Ovary (tissue), 9 donors: Measurements from ENCODE around the gene PRTG. TPM values are rescaled to one million over a fixed set of nuclear protein-coding genes. Genes with fewer than 3 reads are reported as not detected.

Experiments used
- DNase-seq, 5 donors: peaks; one replicate each; pipeline ENCODE4 v3.0.0-alpha.2; 2019 to 2020
- H3K27ac ChIP-seq, 2 donors: fragments of 200-600 bp; one replicate each; pipeline versions ENCODE4 v1.5.1 to v1.8.0; 2019 to 2022
- H3K27me3 ChIP-seq: fragments of 200-600 bp; one replicate; pipeline ENCODE4 v1.8.0; 2022
- H3K36me3 ChIP-seq: fragments of 200-600 bp; sonication (generic); one replicate; pipeline ENCODE4 v1.5.1; 2019
- H3K4me1 ChIP-seq: one replicate; pipeline ENCODE4 v1.8.1; 2013; ENCODE audit warnings: mild to moderate bottlenecking, moderate library complexity; ENCODE audit not compliant: insufficient read depth
- H3K4me3 ChIP-seq: fragments of 200-600 bp; sonication (generic); one replicate; pipeline ENCODE4 v1.5.1; 2017
- H3K9me3 ChIP-seq, 2 donors: fragments of 200-600 bp in 1 of 2; sonication (generic) in 1 of 2; one replicate each; pipeline versions ENCODE4 v1.5.1 to v1.8.1; 2013 to 2019; ENCODE audit warnings: mild to moderate bottlenecking in 1 of 2, moderate library complexity in 1 of 2
- CTCF ChIP-seq, 3 donors: fragments of 450-650 bp in 2 of 3; fragments of 200-600 bp in 1 of 3; IDR thresholded peaks; one replicate each; pipeline versions ENCODE4 v1.5.1 to v1.8.0; 2016 to 2022; ENCODE audit warnings: antibody characterized with exemption in 3 of 3, mild to moderate bottlenecking in 1 of 3
- EP300 ChIP-seq: sonication (generic); formaldehyde crosslinking; IDR thresholded peaks from one replicate; pipeline ENCODE4 v1.6.1; 2017; ENCODE audit warnings: antibody characterized with exemption
- POLR2A ChIP-seq: fragments of 450-650 bp; IDR thresholded peaks from one replicate; pipeline ENCODE4 v1.6.1; 2017; ENCODE audit warnings: antibody characterized with exemption, mild to moderate bottlenecking, moderate library complexity
- WGBS, 3 donors: extraction: QIAGEN DNeasy Blood & Tissue Kit in 1 of 3; methylation state at CpG; one replicate each; pipeline versions ENCODE4 v1.1.5 to v1.1.7; 2013 to 2017; 5-methylcytosine and 5-hydroxymethylcytosine counted together
- intact Hi-C, 4 donors: fragments of 100-400 bp; cut with DNase I; formaldehyde crosslinking; loops; one replicate each; pipeline versions ENCODE4 v1.11.0 to v1.15.1; 2022 to 2023
- polyA plus RNA-seq, 2 donors: library from polyadenylated mRNA; stranded (reverse); fragments of 200-250 nt in 1 of 2; fragments of 350-450 nt in 1 of 2; fragmentation: Illumina TruSeq in 1 of 2; extraction: RNeasy Lipid Tissue Mini Kit (QIAGEN cat#74804) in 1 of 2; gene quantifications; one replicate each; pipeline ENCODE4 v1.2.3, GENCODE V29; 2013 to 2014
- total RNA-seq, 7 donors: library from RNA; depleted of rRNA in 2 of 7; stranded (reverse); fragments of >200 nt in 2 of 7; fragmentation: NEBNext Ultra II Directional in 3 of 7; extraction: Animal tissue kit (Norgen Biotek cat#: 25700) in 3 of 7; gene quantifications; one replicate each; pipeline versions ENCODE4 v1.1.0 to v1.2.4, GENCODE V29; 2016 to 2023
- donor health status: DM: no; HTN: no; CAD: no; lungs with moderate emphysema.
- donor health status: DM: no; HTN: no; CAD: no.
- donor health status: Bipolar disorder and iron deficiency.
- donor health status: DM: yes; HTN: yes; CAD: no.
- donor health status: DM: no; HTN: no; CAD: no.
- donor health status: DM: yes; HTN: yes; CAD: no.

Gene PRTG
- total and polyA plus RNA-seq, 9 donors = 1.2 to 9.4 (median 6.1) TPM

GRCh38 chr15:55687792-55688191 is 55.2 kb downstream of the PRTG start:
- 96 to 98% (median 97%) methylated on average over 6 of the region's 6 CpGs for WGBS, 3 donors
- intact Hi-C loops = no loop called here
- no peaks in the 10 kb centered on the region for H3K27me3 ChIP-seq
- DNase-seq = no peak
- H3K27ac ChIP-seq = no peak overlapping the region
- no peaks in the 10 kb centered on the region for H3K9me3 ChIP-seq
- no peak for TF ChIP-seq EP300
- no peak for TF ChIP-seq CTCF (IDR thresholded peaks at IDR 0.05)
- TF ChIP-seq POLR2A = no peak
- no peak overlapping the region for H3K4me3 ChIP-seq
- no peaks in the 10 kb centered on the region for H3K4me1 ChIP-seq
- no peaks in the 10 kb centered on the region for H3K36me3 ChIP-seq

GRCh38 chr15:55685286-55685685 is 57.7 kb downstream of the PRTG start:
- no peaks in the 10 kb centered on the region for H3K9me3 ChIP-seq
- TF ChIP-seq POLR2A (no peak), CTCF (IDR thresholded peaks at IDR 0.05) (no peak), EP300 (no peak)
- intact Hi-C loops = no loop called here
- no peak overlapping the region for H3K4me3 ChIP-seq
- no peaks in the 10 kb centered on the region for H3K4me1 ChIP-seq
- no peak overlapping the region for H3K27ac ChIP-seq
- WGBS, 3 donors = 47 to 56% (median 54%) methylated on average over 1 of the region's 1 CpG
- DNase-seq = no peak
- no peaks in the 10 kb centered on the region for H3K27me3 ChIP-seq
- H3K36me3 ChIP-seq = no peaks in the 10 kb centered on the region

DNA sequence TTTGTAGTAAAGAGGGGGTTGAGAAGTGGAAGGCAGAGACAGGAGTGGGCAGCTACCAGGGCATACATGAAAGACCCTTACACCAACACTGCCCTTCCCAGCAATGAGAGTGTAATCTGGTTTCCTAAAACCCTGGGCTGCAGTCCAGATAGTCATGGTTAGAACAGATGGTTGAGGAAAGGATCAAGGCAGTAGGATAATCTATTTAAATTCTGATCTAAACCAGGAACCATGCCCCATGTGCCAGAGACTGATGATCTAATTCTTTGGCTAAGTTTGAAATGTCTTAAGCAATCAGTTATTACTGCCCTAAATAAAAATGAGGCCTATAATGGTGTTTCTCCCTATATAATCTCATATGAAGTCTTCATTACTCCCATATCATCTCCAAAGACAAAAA is 59.6 kb downstream of the PRTG start:
- Histone ChIP-seq H3K9me3 (no peaks in the 10 kb centered on the region), H3K4me3 (no peak overlapping the region), H3K27me3 (no peaks in the 10 kb centered on the region), H3K36me3 (no peaks in the 10 kb centered on the region), H3K27ac (no peak overlapping the region), H3K4me1 (no peaks in the 10 kb centered on the region)
- no peak for DNase-seq
- TF ChIP-seq CTCF (IDR thresholded peaks at IDR 0.05) = no peak
- TF ChIP-seq EP300 = no peak
- TF ChIP-seq POLR2A = no peak
- intact Hi-C loops = no loop called here

GRCh38 chr15:55681631-55682030 is 61.3 kb downstream of the PRTG start:
- DNase-seq = no peak
- Histone ChIP-seq H3K4me3 (no peak overlapping the region), H3K36me3 (no peaks in the 10 kb centered on the region), H3K27ac (no peak overlapping the region), H3K27me3 (no peaks in the 10 kb centered on the region), H3K4me1 (no peaks in the 10 kb centered on the region), H3K9me3 (no peaks in the 10 kb centered on the region)
- intact Hi-C loops = no loop called here
- WGBS, 3 donors = 11 to 42% (median 17%) methylated on average over 5 of the region's 5 CpGs
- TF ChIP-seq CTCF (IDR thresholded peaks at IDR 0.05) (no peak), POLR2A (no peak), EP300 (no peak)

DNA sequence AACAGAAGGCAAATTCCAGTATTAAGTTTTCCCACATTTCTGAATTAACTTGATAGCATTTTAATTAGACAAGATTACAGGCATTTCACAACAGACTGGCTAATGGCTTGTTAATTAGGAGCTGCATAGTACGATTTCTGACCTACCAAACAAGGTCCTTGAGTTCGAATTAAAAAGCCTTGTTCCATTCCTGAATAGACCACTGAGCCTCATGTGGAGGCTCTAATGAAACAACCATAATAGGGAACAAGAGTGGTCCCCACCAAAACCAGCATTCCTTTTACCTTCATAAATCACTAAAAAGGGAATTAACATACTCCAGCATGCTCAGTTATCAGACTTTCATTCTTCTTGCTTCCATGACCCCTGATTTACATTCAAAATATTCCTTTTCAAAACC is 66.4 kb downstream of the PRTG start:
- Histone ChIP-seq H3K27ac (no peak overlapping the region), H3K27me3 (no peaks in the 10 kb centered on the region), H3K4me3 (no peak overlapping the region), H3K36me3 (no peaks in the 10 kb centered on the region), H3K9me3 (no peaks in the 10 kb centered on the region), H3K4me1 (no peaks in the 10 kb centered on the region)
- intact Hi-C loops = no loop called here
- DNase-seq = no peak
- no peak for TF ChIP-seq CTCF (IDR thresholded peaks at IDR 0.05)
- TF ChIP-seq EP300 = no peak
- TF ChIP-seq POLR2A = no peak
- WGBS, 3 donors = 71 to 92% (median 87%) methylated on average over 2 of the region's 2 CpGs
